GM12878 (cell line): Measurements from ENCODE around the gene CTNNA1. TPM values are rescaled to one million over a fixed set of nuclear protein-coding genes. Genes with fewer than 3 reads are reported as not detected.

Experiments used
- ATAC-seq: fragments of 200-7000 bp; cut with Tn5 transposase; 3 replicates; pipeline ENCODE4 v1.9.1; 2020; ENCODE audit warnings: mild to moderate bottlenecking, moderate library complexity
- BruUV-seq: library from RNA; stranded (reverse); fragments of 400-500 nt; replicated peaks from 2 replicates; lab custom pipeline; 2021; lab: Mats Ljungman, UMichigan
- CTCF ChIA-PET: fragments of 300-600 bp; sonication (Branson Sonifier 250); formaldehyde crosslinking; extraction: SDS; loops from one replicate; lab custom pipeline; 2021; ENCODE audit warnings: inconsistent platforms; lab: Yijun Ruan, JAX
- POLR2A ChIA-PET: fragments of 350-600 bp; formaldehyde crosslinking; extraction: SDS; loops from one replicate; lab custom pipeline; 2021; ENCODE audit warnings: inconsistent platforms; lab: Charles Lee
- RAD21 ChIA-PET: fragments of 300-600 bp; sonication (Branson Sonifier 250); formaldehyde crosslinking; loops from one replicate; lab custom pipeline; 2023; ENCODE audit warnings: antibody characterized with exemption; ENCODE audit not compliant: unreplicated experiment; lab: Charles Lee
- SMC1A ChIA-PET: fragments of 300-600 bp; sonication (Branson Sonifier 250); formaldehyde crosslinking; loops from one replicate; lab custom pipeline; 2023; ENCODE audit not compliant: unreplicated experiment, uncharacterized antibody; lab: Charles Lee
- DNase-seq: peaks from one replicate; pipeline ENCODE4 v3.0.0-alpha.2; 2011; ENCODE audit warnings: low read depth, low spot score
- FAIRE-seq: peaks from 3 replicates; lab custom pipeline; 2011; peaks lifted over from hg19 to GRCh38; lab: Jason Lieb, UNC
- H2AFZ ChIP-seq: 2 replicates; pipeline ENCODE4 v1.6.0; 2011; ENCODE audit warnings: low read depth, low read length, control low read depth; ENCODE audit not compliant: control insufficient read depth
- H3K27ac ChIP-seq: 2 replicates; pipeline ENCODE4 v1.5.1; 2011; ENCODE audit warnings: control low read depth; ENCODE audit not compliant: control insufficient read depth, insufficient read depth
- H3K27me3 ChIP-seq, 2 experiments: replicated peaks in 1 of 2; 2 replicates each; pipeline versions ENCODE4 v1.6.0 to v1.6.1; 2011; ENCODE audit warnings: low read length in 1 of 2; ENCODE audit not compliant: control insufficient read depth in 2 of 2, insufficient read depth in 2 of 2
- H3K36me3 ChIP-seq, 2 experiments: 2 replicates each; pipeline ENCODE4 v1.5.1; 2011; ENCODE audit warnings: low read length in 1 of 2; ENCODE audit not compliant: control insufficient read depth in 2 of 2, insufficient read depth in 2 of 2
- H3K4me1 ChIP-seq: 2 replicates; pipeline ENCODE4 v1.6.1; 2011; ENCODE audit warnings: mild to moderate bottlenecking, low read length, moderate library complexity, mixed read lengths; ENCODE audit not compliant: control insufficient read depth, insufficient read depth
- H3K4me2 ChIP-seq: 2 replicates; pipeline ENCODE4 v1.6.0; 2011; ENCODE audit warnings: control low read depth; ENCODE audit not compliant: control insufficient read depth, insufficient read depth
- H3K4me3 ChIP-seq: fragments of 200-600 bp; sonication (generic); 2 replicates; pipeline ENCODE4 v1.5.1; 2016
- H3K79me2 ChIP-seq: 2 replicates; pipeline ENCODE4 v1.6.0; 2011; ENCODE audit warnings: low read length; ENCODE audit not compliant: control insufficient read depth, insufficient read depth
- H3K9ac ChIP-seq: 2 replicates; pipeline ENCODE4 v1.8.0; 2011; ENCODE audit warnings: low read length, control low read depth, mixed read lengths; ENCODE audit not compliant: control insufficient read depth, insufficient read depth
- H3K9me3 ChIP-seq: replicated peaks from 3 replicates; pipeline ENCODE4 v1.5.1; 2011; ENCODE audit warnings: mild to moderate bottlenecking, low read length; ENCODE audit not compliant: control insufficient read depth, insufficient read depth
- H4K20me1 ChIP-seq: 2 replicates; pipeline ENCODE4 v1.6.0; 2011; ENCODE audit not compliant: control insufficient read depth, insufficient read depth
- CEBPB ChIP-seq, 2 experiments: fragments of 150-350 bp in 1 of 2; IDR thresholded peaks; 2 replicates each; pipeline ENCODE4 v1.6.1; 2012 to 2014; ENCODE audit warnings: low read depth in 2 of 2, low read length in 2 of 2, borderline replicate concordance in 1 of 2, inconsistent platforms in 1 of 2
- CHD4 ChIP-seq: fragments of 200-600 bp; sonication (generic); IDR thresholded peaks from 2 replicates; pipeline ENCODE4 v1.6.1; 2016; ENCODE audit warnings: mild to moderate bottlenecking
- EGR1 ChIP-seq, 2 experiments: IDR thresholded peaks; 1 replicate in 1 of 2; 2 replicates in 1 of 2; pipeline ENCODE4 v1.6.1; 2011 to 2012; ENCODE audit warnings: low read depth in 2 of 2, low read length in 2 of 2, borderline replicate concordance in 1 of 2, mild to moderate bottlenecking in 1 of 2, moderate library complexity in 1 of 2
- ESRRA ChIP-seq: IDR thresholded peaks from 2 replicates; pipeline ENCODE4 v1.6.1; 2012; ENCODE audit warnings: mild to moderate bottlenecking, low read length, improper control_type of control experiment
- GATAD2B ChIP-seq: fragments of 450-650 bp; conservative IDR thresholded peaks from 2 replicates; pipeline ENCODE4 v1.6.1; 2017; ENCODE audit warnings: low read depth, mild to moderate bottlenecking, moderate library complexity
- MEF2B ChIP-seq: fragments of 450-650 bp; IDR thresholded peaks from 2 replicates; pipeline ENCODE4 v1.6.1; 2018; ENCODE audit warnings: mild to moderate bottlenecking, moderate library complexity; ENCODE audit not compliant: partially characterized antibody, poor library complexity, severe bottlenecking
- MXI1 ChIP-seq: fragments of 150-350 bp; IDR thresholded peaks from 2 replicates; pipeline ENCODE4 v1.6.1; 2011; ENCODE audit warnings: low read depth, mild to moderate bottlenecking, inconsistent platforms, low read length, improper control_type of control experiment
- POU2F2 ChIP-seq: IDR thresholded peaks from 3 replicates; pipeline ENCODE4 v1.6.1; 2011; ENCODE audit warnings: low read depth, mild to moderate bottlenecking, low read length, borderline replicate concordance
- RAD51 ChIP-seq: fragments of 450-650 bp; IDR thresholded peaks from 2 replicates; pipeline ENCODE4 v1.6.1; 2016; ENCODE audit warnings: moderate library complexity, mild to moderate bottlenecking, inconsistent platforms
- TCF7 ChIP-seq: IDR thresholded peaks from 2 replicates; pipeline ENCODE4 v1.6.1; 2014; ENCODE audit warnings: antibody characterized with exemption, borderline replicate concordance
- ZNF217 ChIP-seq: fragments of 450-650 bp; IDR thresholded peaks from 2 replicates; pipeline ENCODE4 v1.6.1; 2017; ENCODE audit warnings: antibody characterized with exemption, mild to moderate bottlenecking
- WGBS: methylation state at CpG from one replicate; pipeline ENCODE4 v1.1.6; 2016; ENCODE audit warnings: low lambda C conversion rate; ENCODE audit not compliant: insufficient replicate concordance, insufficient coverage; ENCODE audit errors: missing lambda C conversion rate; 5-methylcytosine and 5-hydroxymethylcytosine counted together
- in situ Hi-C: fragments of 300-500 bp; cut with MboI; formaldehyde crosslinking; loops from 9 replicates; pipeline ENCODE4 v1.14.3; 2018; ENCODE audit warnings: mixed read lengths
- intact Hi-C: fragments of 100-400 bp; cut with micrococcal nuclease; formaldehyde crosslinking; loops from one replicate; pipeline ENCODE4 v1.14.2; 2022; ENCODE audit not compliant: unreplicated experiment
- polyA plus RNA-seq, 11 experiments: library from polyadenylated mRNA; depleted of rRNA in 4 of 11; unstranded in 6 of 11; stranded (reverse) in 5 of 11; fragments of >200 nt; fragmentation: Nextera tagmentation in 4 of 11; fragmentation: Illumina TruSeq in 1 of 11; extraction: Ambion mirVana in 4 of 11; extraction: Trizol in 1 of 11; gene quantifications; 1 replicate in 1 of 11; 2 replicates in 10 of 11; pipeline versions ENCODE4 v1.2.1 to v1.2.3, GENCODE V29; 2011 to 2016; ENCODE audit warnings: inconsistent platforms in 2 of 11, missing spikeins in 2 of 11, low read depth in 1 of 11
- total RNA-seq, 4 experiments: library from RNA; depleted of rRNA in 3 of 4; stranded (reverse); fragments of >200 nt in 3 of 4; fragmentation: Illumina TruSeq in 1 of 4; extraction: Trizol in 1 of 4; gene quantifications; 2 replicates each; pipeline versions ENCODE4 v1.2.1 to v1.2.3, GENCODE V29; 2013 to 2021

CTNNA1 gene
- total and polyA plus RNA-seq, 10 of the 15 experiments (the other 5 are each of a cell fraction or from before 2014, with no cell fraction given), result 32.6 to 104 (median 57.7) TPM

GRCh38 chr5:138909734-138910133, 156.5 kb downstream of the CTNNA1 start:
- no TSS peak for BruUV-seq
- intact Hi-C loops (no loop called here), in situ Hi-C loops (no loop called here)
- H4K20me1 ChIP-seq, result no peaks in the 10 kb centered on the region
- SMC1A ChIA-PET, result no interaction called here
- no peak for FAIRE-seq
- no peak overlapping the region for H3K4me3 ChIP-seq
- ATAC-seq, result no peak
- no peaks in the 10 kb centered on the region; a peak in 2 of 4 replicates for H3K36me3 ChIP-seq
- no peak overlapping the region for H3K9ac ChIP-seq
- H3K4me1 ChIP-seq, result no peaks in the 10 kb centered on the region
- POLR2A ChIA-PET, result no interaction called here
- RAD21 ChIA-PET, result no interaction called here
- TF ChIP-seq ESRRA (no peak), CEBPB (IDR thresholded peaks at IDR 0.05; ENCODE audit: borderline replicate concordance in 1 of 2, low read depth in 2 of 2, low read length in 2 of 2) (no peak), RAD51 (no peak), GATAD2B (no peak), MXI1 (no peak), EGR1 (IDR thresholded peaks at IDR 0.05; ENCODE audit: borderline replicate concordance in 1 of 2, low read depth in 2 of 2, low read length in 2 of 2) (no peak), ZNF217 (no peak), POU2F2 (no peak), TCF7 (no peak), CHD4 (no peak), MEF2B (no peak)
- no peaks in the 10 kb centered on the region for H3K79me2 ChIP-seq
- H3K27me3 ChIP-seq, result no peaks in the 10 kb centered on the region
- H3K4me2 ChIP-seq, result no peak overlapping the region
- WGBS, result 96% methylated on average over 2 of the region's 2 CpGs
- CTCF ChIA-PET, result interaction anchor here (1.3 kb wide), 1 partner anchor 10 kb away, joined by 4 read pairs; no protein-coding TSS in a partner anchor
- H3K9me3 ChIP-seq, result no peaks in the 10 kb centered on the region
- H3K27ac ChIP-seq, result no peak overlapping the region
- H2AFZ ChIP-seq, result no peak overlapping the region
- DNase-seq, result no peak
